Ovary (tissue), 3 donors: Measurements from ENCODE around the gene DUSP9.

ENCODE experiments used
- EP300 ChIP-seq: sonication (generic); formaldehyde crosslinking; IDR thresholded peaks from one replicate; pipeline ENCODE4 v1.6.1; 2017; ENCODE audit warnings: antibody characterized with exemption
- POLR2A ChIP-seq: fragments of 450-650 bp; IDR thresholded peaks from one replicate; pipeline ENCODE4 v1.6.1; 2017; ENCODE audit warnings: antibody characterized with exemption, mild to moderate bottlenecking, moderate library complexity
- TF ChIP-seq, protein P1 (sequence below), 3 donors: fragments of 450-650 bp in 2 of 3; fragments of 200-600 bp in 1 of 3; IDR thresholded peaks; one replicate each; pipeline versions ENCODE4 v1.5.1 to v1.8.0; 2016 to 2022; ENCODE audit warnings: antibody characterized with exemption in 3 of 3, mild to moderate bottlenecking in 1 of 3
- donor health status: DM: no; HTN: no; CAD: no.

DNA sequence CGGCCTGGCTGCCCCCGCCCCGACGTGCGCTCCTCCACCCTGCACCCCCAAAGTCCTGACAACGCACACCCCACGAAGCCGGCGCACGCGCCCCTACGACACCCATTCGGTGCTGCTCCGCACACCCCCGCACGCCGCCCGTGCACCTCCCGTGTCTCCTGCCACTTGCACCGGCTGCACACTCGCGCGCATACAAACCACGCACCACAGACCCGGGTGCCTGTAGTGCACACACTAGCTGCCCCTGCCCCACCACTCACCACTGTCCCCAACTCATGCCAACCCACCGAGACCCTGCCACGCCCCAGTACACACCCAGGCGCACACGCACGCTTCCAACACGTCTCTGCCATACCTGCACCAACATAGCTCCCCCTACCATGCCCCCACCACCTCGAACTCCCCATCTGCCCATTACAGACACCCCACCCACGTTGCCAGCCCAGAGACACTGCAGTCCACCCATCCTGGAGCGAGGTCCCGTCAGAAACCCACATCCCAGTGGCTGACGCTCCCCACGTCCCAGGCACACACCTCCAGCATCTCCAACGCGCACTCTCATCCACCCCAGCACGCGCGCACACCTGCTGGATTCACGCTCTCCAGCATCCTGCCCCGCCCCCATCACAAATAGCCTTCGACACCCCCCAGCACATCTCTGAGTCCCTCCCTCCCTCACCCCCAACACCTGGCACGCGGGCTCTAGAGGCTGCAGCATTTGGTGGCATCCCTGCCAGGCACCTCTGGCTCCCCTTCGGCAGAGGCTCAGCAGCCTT is 4.2 kb upstream of the DUSP9 start:
- TF ChIP-seq, protein P1, sequence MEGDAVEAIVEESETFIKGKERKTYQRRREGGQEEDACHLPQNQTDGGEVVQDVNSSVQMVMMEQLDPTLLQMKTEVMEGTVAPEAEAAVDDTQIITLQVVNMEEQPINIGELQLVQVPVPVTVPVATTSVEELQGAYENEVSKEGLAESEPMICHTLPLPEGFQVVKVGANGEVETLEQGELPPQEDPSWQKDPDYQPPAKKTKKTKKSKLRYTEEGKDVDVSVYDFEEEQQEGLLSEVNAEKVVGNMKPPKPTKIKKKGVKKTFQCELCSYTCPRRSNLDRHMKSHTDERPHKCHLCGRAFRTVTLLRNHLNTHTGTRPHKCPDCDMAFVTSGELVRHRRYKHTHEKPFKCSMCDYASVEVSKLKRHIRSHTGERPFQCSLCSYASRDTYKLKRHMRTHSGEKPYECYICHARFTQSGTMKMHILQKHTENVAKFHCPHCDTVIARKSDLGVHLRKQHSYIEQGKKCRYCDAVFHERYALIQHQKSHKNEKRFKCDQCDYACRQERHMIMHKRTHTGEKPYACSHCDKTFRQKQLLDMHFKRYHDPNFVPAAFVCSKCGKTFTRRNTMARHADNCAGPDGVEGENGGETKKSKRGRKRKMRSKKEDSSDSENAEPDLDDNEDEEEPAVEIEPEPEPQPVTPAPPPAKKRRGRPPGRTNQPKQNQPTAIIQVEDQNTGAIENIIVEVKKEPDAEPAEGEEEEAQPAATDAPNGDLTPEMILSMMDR (IDR thresholded peaks at IDR 0.05), result no peak
- no peak for TF ChIP-seq EP300
- no peak for TF ChIP-seq POLR2A
